Fibroblast of skin of right quadriceps (primary cell): Measurements from ENCODE around the gene BRWD1.
A peak's percentile ranks its signal among the peaks of the same experiment; 100 is the strongest.

Experiments
- DNase-seq: peaks from one replicate; pipeline ENCODE4 v3.0.0-alpha.2; 2013

BRWD1 gene

GRCh38 chr21:39326607-39327307 lies 13.3 kb upstream of the BRWD1 start:
- no peak for DNase-seq

GRCh38 chr21:39325458-39325857 lies 12.0 kb upstream of the BRWD1 start:
- no peak for DNase-seq

- no peak for DNase-seq
Observed at GRCh38 chr21:39321424-39321823, 8.0 kb upstream of the BRWD1 start.

- DNase-seq, result no peak
Observed at GRCh38 chr21:39319814-39320332, 6.4 kb upstream of the BRWD1 start.

DNA sequence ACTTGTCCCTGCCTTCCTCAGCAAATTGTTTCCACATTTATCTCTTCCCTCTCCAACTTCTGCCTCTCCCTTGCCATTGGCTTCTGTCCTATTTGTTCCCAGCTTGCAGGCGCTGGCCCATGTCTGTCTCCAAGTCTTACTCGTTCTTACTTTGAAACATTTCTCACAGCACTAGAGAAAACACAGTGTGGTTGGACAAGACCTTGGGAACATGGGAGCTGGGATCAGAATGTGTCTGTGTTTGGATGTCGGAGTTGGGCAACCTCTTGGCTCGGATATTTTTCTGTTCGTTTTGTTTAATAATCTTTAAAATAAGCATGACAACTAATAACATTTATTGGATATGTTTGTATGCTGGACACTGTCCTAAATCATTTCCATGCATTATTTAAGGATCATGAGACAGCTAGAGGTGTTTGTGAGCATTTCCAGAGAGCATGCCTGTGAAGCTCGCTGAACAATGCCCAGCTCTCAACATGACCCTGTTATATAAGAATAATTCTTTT lies 5.9 kb upstream of the BRWD1 start:
- peak; percentile 6 for DNase-seq

- DNase-seq, result no peak
Observed at GRCh38 chr21:39318091-39318959, 4.9 kb upstream of the BRWD1 start.

DNA sequence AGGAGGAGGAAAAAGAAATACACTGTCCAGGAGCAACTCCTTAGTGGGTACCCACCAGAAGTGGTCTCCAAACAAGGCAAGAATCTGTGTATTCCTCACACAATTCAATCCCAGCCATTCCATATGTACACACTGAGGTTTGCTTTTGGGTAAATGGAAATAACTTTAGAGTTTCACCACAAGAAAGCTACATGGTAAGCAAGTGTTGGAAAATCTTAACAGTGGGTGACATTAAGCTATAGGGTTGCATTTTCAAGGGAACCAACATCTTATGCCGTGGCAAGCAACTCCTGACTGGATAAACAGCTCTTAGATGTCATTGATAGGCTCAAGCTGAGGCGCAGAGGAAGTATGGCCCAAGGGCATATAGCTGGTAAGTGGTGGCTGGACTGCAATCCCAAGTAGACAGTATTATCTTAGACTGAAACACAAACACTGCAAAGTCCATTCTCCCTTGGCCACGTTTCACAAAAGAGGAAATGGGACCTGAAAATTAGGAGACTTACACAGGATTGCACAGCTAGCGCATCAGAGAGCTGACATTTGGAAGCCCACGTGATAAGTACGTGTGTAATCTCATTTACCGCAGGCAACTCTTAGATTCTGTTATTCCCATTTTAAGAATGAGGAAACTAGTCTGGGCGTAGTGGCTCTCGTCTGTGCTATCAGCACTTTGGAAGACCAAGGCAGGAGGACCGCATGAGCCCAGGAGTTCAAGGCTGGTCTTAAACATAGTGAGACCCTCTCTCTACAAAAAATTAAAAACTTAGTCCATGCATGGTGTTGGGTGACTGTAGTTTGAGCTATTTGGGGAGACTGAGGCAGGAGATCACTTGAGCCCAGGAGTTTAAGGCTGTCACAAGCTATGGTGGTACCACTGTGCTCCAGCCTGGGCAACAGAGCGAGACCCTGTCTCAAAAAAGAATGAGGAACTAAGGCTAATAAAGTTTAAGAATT lies 4.0 kb upstream of the BRWD1 start:
- no peak for DNase-seq

DNA sequence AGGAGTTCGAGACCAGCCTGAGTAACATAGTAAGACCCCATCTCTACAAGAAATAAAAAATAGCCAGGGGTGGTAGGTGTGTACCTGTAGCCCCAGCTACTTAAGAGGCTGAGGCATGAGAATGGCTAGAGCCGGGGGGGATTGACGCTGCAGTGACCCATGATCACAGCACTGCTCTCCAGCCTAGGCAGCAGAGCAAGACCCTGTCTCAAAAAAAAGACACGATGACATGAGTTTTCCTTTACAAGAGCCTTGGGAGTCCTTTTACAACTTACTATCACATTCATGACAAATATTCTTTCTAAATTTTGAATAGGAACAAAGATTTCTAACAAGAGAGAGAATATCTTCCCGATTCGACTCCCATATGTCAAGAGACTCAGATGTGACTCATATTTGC lies 3.3 kb upstream of the BRWD1 start:
- DNase-seq, result no peak

DNA sequence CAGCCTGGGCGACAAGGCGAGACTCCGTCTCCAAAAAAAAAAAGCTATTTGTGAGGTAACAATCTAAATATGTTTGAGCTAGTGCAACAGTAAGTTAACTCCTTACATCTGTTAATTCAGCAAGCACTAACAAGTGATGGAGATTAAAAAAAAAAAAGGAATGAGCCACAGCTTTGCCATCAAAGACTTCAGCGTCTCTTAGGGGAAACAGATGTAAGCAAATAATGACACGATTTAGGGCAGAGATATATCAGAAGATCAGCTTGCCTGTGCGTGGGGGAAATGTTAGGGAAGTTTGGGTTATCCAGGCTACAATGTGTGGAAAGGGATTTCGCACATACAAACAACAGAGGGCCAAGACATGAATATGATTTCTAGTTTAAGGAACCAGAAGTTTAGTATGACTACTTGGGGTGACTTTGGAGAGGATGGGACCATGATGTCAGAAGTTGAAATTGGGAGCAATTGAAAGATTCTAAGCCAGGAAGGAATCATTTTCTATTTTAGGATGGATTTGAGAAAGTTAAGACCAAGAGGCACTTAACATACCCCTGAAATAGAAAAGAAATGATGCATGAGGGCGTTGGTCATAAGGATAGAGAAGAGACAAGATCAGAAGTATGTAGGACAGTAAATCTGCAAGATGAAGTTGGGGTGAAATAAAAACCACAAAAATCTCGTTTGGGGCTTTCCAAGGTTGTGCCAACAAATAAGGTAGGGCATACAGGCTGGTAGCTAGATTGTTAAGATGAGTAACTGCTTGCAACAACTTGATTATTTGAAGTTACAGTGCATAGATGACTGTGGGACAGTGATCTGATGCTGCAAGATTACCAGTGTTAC lies 2.4 kb upstream of the BRWD1 start:
- no peak for DNase-seq

DNA sequence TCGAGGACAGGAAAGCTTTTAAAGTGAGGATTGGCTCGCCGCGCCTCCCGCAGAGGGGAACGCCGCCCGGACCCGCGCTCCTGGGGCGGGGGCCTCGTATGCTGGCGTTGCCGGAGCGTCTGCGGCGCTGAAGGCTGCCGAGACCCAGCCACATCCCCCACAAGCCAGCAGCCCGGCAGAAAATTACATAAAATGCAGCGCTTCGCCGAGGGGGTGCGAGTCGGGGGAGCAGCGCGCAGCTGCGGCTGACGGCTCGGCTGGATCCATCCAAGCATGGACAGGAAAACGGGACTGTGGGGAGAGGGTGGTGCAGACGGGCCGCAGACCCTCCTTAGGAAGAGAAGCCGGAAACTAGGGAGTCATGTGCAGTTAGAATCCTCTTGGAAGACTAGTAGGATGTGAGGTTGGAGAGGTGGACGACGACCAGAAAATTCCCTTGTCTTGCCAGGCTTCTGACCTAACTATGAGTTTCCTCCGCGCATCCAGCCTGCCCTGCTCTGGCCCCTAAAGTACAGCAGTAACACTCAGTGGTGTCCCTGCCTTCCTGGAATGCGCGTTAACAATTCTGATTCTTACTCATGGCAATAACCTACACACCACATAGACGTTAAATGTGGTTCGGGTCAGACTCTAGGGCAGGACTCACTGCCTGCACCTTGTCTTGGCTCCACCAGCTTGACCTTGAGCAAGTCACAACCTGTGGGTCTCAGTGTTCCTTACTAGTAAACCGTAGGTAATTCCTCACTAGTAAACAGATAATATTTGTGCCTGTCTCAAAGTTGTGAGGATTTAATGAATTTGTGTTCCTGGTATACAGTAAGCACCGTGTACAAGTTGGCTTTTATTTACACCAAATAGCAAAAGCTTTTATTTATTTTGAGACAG lies 953 bp upstream of the BRWD1 start:
- DNase-seq, result peak; percentile 63

DNA sequence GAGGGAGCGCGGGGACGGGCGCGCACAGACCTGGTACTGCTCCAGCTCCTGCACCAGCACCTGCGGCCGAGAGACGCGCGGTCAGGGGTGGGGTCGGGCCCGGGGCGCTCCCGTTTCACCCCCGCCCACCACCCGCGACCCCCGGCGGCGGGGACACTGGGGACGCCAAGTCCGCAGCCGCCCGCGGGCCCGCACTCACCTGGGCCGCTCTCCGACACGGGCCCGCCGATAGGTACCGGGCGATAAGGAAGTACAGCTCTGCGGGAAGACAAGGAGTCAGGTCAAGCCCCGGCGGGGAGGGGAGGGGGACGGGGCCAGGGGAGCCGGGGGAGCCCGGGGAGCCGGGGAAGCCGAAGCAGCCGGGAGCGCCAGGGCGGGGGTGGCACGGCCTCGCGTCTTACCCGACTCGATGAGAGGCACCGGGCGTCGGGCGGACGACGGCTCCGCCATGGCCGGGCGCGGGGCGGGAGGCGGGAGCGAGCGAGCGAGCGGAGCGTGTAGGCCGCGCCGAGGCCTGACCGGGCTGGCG lies 326 bp downstream of the BRWD1 start:
- no peak for DNase-seq

- peak; percentile 86 for DNase-seq
Observed at GRCh38 chr21:39312112-39313041, 1.1 kb downstream of the BRWD1 start.

DNA sequence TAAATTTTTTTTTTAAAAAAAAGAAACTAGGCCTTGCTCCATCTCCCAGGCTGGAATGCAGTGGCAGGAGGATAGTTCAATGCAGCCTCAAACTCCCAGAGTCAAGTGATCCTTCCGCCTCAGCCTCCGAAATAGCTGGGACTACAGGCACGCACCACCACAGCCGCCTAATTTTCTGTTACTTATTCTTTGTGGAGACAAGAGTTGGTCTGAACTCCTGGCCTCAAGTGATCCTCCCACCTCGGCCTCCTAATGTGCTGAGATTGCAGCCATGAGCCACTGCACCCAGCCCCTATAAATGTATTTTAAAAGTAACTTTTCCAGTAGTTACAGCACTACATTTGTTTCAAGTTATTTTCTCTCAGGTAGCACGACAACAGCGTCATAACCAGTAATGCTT lies 2.3 kb downstream of the BRWD1 start:
- no peak for DNase-seq

DNA sequence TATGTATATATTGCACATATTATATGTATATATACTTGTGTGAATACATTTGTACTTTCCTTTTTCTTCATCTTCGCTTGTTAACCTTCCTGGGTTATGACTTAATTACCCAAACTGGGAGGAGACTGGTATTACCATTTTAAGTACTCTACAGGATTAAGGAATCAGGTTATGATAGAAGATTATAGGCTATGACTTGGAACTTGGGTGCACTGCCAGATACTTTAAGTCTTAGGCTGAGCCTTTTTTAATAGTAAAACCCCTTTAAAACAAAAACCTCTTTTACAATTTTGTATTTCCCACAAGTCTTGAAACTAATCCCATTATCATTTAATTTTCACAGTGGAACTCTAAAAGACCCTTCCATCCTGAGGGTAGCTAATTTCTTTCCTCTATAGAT lies 6.0 kb downstream of the BRWD1 start:
- no peak for DNase-seq

DNA sequence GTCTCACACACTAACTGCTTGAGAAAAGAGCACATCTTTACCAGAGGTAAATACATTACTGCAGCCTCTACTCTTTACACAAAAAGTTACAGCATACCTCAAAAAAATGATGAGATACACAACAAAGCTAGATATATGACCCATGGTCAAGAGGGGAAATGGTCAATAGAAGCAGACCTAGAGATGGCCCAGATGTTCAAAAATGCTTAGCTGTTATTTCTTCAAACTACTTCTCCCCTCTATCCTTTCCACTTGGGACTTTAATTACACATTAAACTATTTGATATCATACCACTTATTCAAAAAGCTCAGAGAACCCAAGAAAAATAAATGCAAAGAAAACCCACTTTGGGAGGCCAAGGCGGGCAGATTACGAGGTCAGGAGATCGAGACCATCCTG lies 12.8 kb downstream of the BRWD1 start:
- DNase-seq, result no peak

DNA sequence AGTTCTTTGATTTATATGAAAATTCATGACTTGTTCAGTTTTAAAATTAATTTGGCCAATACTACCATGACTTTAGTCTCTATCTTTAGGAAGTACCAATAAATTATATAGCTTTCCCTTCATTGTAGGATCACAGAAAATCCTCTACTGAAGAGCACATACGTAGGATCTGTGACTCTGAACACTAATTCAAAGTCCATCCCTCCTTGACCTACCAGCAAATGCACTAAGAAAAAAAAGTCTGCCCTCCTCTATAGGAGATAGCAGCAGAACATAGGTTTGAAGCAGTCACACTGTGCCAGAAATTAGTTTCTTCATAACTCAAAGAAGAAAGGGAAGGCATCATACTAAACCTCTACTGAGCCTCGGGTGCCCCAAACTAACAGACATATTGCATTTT lies 16.5 kb downstream of the BRWD1 start:
- DNase-seq, result no peak

GRCh38 chr21:39288987-39289386 lies 24.4 kb downstream of the BRWD1 start:
- DNase-seq, result no peak

GRCh38 chr21:39282911-39283310 lies 30.5 kb downstream of the BRWD1 start:
- no peak for DNase-seq

DNA sequence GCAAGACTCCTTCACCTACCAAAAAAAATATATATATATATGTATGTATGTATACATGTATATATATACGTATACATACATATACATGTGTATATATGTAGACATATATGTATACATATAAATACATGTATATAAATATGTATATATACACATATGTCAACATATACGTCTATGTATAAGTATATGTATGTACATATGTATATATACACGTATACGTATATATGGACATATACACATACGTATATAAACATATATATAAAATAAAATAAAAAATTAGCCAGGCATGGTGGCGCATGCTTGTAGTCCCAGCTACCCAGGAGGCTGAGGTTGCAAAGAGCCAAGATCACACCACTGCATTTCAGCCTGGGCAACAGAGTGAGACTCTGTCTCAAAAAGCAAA lies 31.6 kb downstream of the BRWD1 start:
- DNase-seq, result no peak
